SK-N-SH treated with all-trans-retinoic acid at 6 μM for 48 hours (cell line): Measurements from ENCODE around the gene KIF6.

ENCODE experiments used
- ATAC-seq: fragments of 200-7000 bp; cut with Tn5 transposase; 3 replicates; pipeline ENCODE4 v1.9.1; 2020; ENCODE audit warnings: mild to moderate bottlenecking, moderate library complexity
- ARNTL ChIP-seq: fragments of 450-650 bp; formaldehyde crosslinking; IDR thresholded peaks from 2 replicates; pipeline ENCODE4 v1.5.0; 2020; ENCODE audit warnings: low read depth, mild to moderate bottlenecking, moderate library complexity, borderline replicate concordance
- BACH2 ChIP-seq: fragments of 250-450 bp; sonication (Bioruptor Pico); IDR thresholded peaks from 2 replicates; pipeline ENCODE4 v1.9.0; 2021; ENCODE audit warnings: mild to moderate bottlenecking, borderline replicate concordance
- CSDC2 ChIP-seq: fragments of 250-450 bp; sonication (Bioruptor Pico); IDR thresholded peaks from 2 replicates; pipeline ENCODE4 v1.5.0; 2020; ENCODE audit warnings: mild to moderate bottlenecking, moderate library complexity
- GLIS3 ChIP-seq: fragments of 250-450 bp; sonication (Bioruptor Pico); IDR thresholded peaks from 2 replicates; pipeline ENCODE4 v1.5.0; 2020; ENCODE audit warnings: mild to moderate bottlenecking, moderate library complexity
- ISL1 ChIP-seq: fragments of 250-450 bp; sonication (Bioruptor Pico); IDR thresholded peaks from 2 replicates; pipeline ENCODE4 v2.1.2; 2022; ENCODE audit warnings: mild to moderate bottlenecking, moderate library complexity
- OSR1 ChIP-seq: fragments of 250-450 bp; sonication (Bioruptor Pico); IDR thresholded peaks from 2 replicates; pipeline ENCODE4 v1.8.0; 2022; ENCODE audit warnings: moderate library complexity, mild to moderate bottlenecking, inconsistent platforms
- SNAI2 ChIP-seq: fragments of 250-450 bp; sonication (Bioruptor Pico); IDR thresholded peaks from 2 replicates; pipeline ENCODE4 v1.5.0; 2020; ENCODE audit warnings: mild to moderate bottlenecking, moderate library complexity
- TCF4 ChIP-seq: fragments of 250-450 bp; sonication (Bioruptor Pico); IDR thresholded peaks from 2 replicates; pipeline ENCODE4 v1.8.0; 2021; ENCODE audit warnings: mild to moderate bottlenecking, moderate library complexity, borderline replicate concordance
- TOX ChIP-seq: fragments of 250-450 bp; sonication (Bioruptor Pico); IDR thresholded peaks from 2 replicates; pipeline ENCODE4 v1.8.0; 2021; ENCODE audit warnings: mild to moderate bottlenecking, moderate library complexity, borderline replicate concordance
- ZC3H10 ChIP-seq: fragments of 250-450 bp; sonication (Bioruptor Pico); IDR thresholded peaks from 2 replicates; pipeline ENCODE4 v1.5.1; 2021; ENCODE audit warnings: mild to moderate bottlenecking, moderate library complexity
- ZFP3 ChIP-seq: fragments of 250-450 bp; sonication (Bioruptor Pico); IDR thresholded peaks from 2 replicates; pipeline ENCODE4 v1.5.0; 2020; ENCODE audit warnings: mild to moderate bottlenecking, moderate library complexity
- ZFP30 ChIP-seq: fragments of 450-650 bp; formaldehyde crosslinking; IDR thresholded peaks from 2 replicates; pipeline ENCODE4 v1.5.0; 2022; ENCODE audit warnings: mild to moderate bottlenecking, moderate library complexity
- ZNF565 ChIP-seq: fragments of 450-650 bp; formaldehyde crosslinking; conservative IDR thresholded peaks from 2 replicates; pipeline ENCODE4 v1.5.0; 2020; ENCODE audit warnings: low read depth, mild to moderate bottlenecking, moderate library complexity
- ZNF70 ChIP-seq: fragments of 450-650 bp; formaldehyde crosslinking; IDR thresholded peaks from 2 replicates; pipeline ENCODE4 v1.5.0; 2020; ENCODE audit warnings: mild to moderate bottlenecking, moderate library complexity
- TF ChIP-seq, protein P1 (sequence below): fragments of 250-450 bp; sonication (Bioruptor Pico); IDR thresholded peaks from 2 replicates; pipeline ENCODE4 v1.8.0; 2020; ENCODE audit warnings: mild to moderate bottlenecking, moderate library complexity, borderline replicate concordance
- TF ChIP-seq, protein P2 (sequence below): fragments of 250-450 bp; sonication (Bioruptor Pico); IDR thresholded peaks from 2 replicates; pipeline ENCODE4 v1.8.0; 2021; ENCODE audit warnings: low read depth, mild to moderate bottlenecking, moderate library complexity, borderline replicate concordance
- TF ChIP-seq, protein P3 (sequence below): fragments of 250-450 bp; sonication (Bioruptor Pico); IDR thresholded peaks from 2 replicates; pipeline ENCODE4 v1.5.1; 2020; ENCODE audit warnings: low read depth, mild to moderate bottlenecking, moderate library complexity
- TF ChIP-seq, protein P4 (sequence below): fragments of 250-450 bp; sonication (Bioruptor Pico); IDR thresholded peaks from 2 replicates; pipeline ENCODE4 v1.5.1; 2021; ENCODE audit warnings: mild to moderate bottlenecking, moderate library complexity

The KIF6 gene

DNA sequence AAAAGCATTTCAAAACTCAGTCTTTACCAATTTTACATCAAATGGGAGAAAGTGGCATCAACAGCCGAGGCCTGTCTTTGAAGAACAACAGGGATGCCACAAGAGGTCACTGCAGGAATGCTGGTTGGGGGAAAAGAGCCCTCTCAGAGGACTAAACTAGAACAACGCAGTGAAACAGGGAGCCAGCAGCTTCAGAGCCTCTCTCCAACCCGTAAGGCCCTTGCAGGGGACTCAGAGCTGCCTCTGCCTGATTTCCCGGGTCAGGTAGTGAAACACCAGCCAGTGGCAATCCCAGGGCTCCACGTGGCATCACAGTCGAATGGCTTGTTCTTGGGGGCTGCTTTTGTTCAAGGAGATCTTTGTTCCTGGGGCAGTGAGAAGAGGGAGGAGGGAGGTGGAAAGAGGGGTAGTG lies 347.7 kb downstream of the KIF6 start:
- ATAC-seq: peak; percentile 49; the same call in 1 of the 3 replicates
- no peak for TF ChIP-seq SNAI2 (CRISPR knock-in tag)
- TF ChIP-seq ZFP3 (CRISPR knock-in tag): peak; percentile 63; the same call in 1 of the 2 replicates
- TF ChIP-seq, all 23 proteins: peak for 1

DNA sequence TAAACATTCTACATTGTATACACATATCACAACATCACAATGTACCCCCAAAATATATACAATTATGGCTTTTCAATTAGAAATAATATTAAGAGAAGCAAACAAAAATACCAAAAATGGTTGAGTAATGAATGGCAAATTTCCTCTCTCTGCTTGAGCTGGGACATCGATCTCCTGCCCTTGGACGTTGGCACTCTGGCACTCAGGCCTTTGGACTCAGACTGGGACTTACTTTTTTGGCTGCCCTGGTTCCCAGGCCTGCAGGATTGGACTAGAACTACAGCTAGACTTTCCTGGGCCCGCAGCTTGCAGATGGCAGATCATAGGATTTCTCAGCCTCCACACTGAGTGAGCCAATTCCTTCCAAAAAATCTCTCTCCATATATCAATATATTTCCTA lies 349.8 kb downstream of the KIF6 start:
- TF ChIP-seq ZFP30 (no peak), SNAI2 (CRISPR knock-in tag) (no peak), ARNTL (CRISPR knock-in tag) (no peak)
- no peak for ATAC-seq

DNA sequence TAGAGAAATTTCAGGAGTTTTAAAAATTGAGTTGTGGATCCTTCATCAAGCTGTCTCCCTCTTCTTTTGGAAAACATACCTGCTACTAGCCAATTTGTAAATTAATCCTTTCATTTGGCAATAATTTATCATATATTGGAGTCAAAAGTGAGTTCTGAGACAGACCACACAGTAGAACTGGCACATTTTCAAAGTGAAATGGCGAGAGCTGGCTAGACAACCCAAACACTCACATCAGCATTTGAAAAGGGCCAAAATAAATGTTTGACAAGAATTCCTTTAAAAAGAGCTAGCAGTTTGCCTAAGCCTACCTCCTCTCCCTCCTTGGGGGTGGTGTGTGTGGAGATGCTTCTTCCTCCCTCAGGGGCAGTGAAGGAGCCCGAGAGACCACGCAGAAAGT lies 354.8 kb downstream of the KIF6 start:
- ATAC-seq: no peak
- no peak for TF ChIP-seq GLIS3 (CRISPR knock-in tag)
- TF ChIP-seq SNAI2 (CRISPR knock-in tag): no peak
- TF ChIP-seq OSR1: no peak
- TF ChIP-seq, protein P1, sequence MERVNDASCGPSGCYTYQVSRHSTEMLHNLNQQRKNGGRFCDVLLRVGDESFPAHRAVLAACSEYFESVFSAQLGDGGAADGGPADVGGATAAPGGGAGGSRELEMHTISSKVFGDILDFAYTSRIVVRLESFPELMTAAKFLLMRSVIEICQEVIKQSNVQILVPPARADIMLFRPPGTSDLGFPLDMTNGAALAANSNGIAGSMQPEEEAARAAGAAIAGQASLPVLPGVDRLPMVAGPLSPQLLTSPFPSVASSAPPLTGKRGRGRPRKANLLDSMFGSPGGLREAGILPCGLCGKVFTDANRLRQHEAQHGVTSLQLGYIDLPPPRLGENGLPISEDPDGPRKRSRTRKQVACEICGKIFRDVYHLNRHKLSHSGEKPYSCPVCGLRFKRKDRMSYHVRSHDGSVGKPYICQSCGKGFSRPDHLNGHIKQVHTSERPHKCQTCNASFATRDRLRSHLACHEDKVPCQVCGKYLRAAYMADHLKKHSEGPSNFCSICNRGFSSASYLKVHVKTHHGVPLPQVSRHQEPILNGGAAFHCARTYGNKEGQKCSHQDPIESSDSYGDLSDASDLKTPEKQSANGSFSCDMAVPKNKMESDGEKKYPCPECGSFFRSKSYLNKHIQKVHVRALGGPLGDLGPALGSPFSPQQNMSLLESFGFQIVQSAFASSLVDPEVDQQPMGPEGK (CRISPR knock-in tag): no peak
- no peak for TF ChIP-seq ZNF70 (CRISPR knock-in tag)
- TF ChIP-seq, protein P2, sequence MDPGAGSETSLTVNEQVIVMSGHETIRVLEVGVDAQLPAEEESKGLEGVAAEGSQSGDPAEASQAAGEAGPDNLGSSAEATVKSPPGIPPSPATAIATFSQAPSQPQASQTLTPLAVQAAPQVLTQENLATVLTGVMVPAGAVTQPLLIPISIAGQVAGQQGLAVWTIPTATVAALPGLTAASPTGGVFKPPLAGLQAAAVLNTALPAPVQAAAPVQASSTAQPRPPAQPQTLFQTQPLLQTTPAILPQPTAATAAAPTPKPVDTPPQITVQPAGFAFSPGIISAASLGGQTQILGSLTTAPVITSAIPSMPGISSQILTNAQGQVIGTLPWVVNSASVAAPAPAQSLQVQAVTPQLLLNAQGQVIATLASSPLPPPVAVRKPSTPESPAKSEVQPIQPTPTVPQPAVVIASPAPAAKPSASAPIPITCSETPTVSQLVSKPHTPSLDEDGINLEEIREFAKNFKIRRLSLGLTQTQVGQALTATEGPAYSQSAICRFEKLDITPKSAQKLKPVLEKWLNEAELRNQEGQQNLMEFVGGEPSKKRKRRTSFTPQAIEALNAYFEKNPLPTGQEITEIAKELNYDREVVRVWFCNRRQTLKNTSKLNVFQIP (CRISPR knock-in tag): no peak
- no peak for TF ChIP-seq CSDC2
- TF ChIP-seq TCF4 (CRISPR knock-in tag): no peak
- TF ChIP-seq BACH2: no peak

DNA sequence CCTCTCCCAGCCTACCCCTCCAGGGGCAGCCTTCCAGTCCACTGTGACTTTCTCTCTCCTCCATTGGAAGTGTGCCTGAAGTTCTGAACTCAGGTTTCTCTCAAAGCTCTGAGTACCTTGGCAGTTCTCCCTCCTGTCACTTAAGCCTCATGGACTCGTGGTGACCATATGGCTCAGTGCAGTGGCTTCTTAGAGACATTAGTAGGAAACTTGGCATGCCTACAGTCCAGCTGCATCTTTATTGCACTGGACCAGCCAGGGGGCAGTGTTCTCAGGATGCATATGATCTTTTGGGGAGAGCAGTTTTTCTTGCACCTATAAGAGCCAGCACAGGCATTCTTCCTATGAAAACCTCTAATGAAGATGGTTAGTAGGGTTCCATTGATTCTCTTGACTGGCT lies 355.2 kb downstream of the KIF6 start:
- no peak for TF ChIP-seq ZFP3 (CRISPR knock-in tag)
- TF ChIP-seq, protein P3, sequence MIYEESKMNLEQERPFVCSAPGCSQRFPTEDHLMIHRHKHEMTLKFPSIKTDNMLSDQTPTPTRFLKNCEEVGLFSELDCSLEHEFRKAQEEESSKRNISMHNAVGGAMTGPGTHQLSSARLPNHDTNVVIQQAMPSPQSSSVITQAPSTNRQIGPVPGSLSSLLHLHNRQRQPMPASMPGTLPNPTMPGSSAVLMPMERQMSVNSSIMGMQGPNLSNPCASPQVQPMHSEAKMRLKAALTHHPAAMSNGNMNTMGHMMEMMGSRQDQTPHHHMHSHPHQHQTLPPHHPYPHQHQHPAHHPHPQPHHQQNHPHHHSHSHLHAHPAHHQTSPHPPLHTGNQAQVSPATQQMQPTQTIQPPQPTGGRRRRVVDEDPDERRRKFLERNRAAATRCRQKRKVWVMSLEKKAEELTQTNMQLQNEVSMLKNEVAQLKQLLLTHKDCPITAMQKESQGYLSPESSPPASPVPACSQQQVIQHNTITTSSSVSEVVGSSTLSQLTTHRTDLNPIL (CRISPR knock-in tag): no peak
- no peak for TF ChIP-seq ARNTL (CRISPR knock-in tag)
- TF ChIP-seq, protein P1 (CRISPR knock-in tag): no peak
- TF ChIP-seq ZC3H10: no peak
- TF ChIP-seq ISL1: no peak
- TF ChIP-seq BACH2: no peak
- no peak for TF ChIP-seq OSR1
- no peak for TF ChIP-seq TOX (CRISPR knock-in tag)
- TF ChIP-seq ZNF565: no peak
- no peak for ATAC-seq

DNA sequence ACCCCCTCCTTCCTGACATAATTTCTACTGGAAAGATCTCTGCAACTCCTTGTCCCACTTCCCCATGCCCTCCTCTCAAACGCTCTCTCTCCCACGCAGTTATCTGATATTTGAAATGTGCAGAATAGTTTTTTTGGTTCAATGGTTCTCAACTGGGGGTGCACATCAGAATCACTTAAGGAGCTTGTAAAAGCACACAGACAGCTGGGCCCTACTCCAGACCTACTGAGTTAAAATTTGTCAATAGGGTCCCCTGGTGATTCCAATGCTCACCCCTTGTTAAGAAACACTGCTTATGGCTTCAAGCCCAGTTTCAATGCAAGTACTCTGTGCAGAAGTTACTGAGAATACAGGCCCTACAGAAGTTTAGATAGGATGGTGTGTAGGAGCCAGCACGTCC lies 357.5 kb downstream of the KIF6 start:
- TF ChIP-seq, protein P4, sequence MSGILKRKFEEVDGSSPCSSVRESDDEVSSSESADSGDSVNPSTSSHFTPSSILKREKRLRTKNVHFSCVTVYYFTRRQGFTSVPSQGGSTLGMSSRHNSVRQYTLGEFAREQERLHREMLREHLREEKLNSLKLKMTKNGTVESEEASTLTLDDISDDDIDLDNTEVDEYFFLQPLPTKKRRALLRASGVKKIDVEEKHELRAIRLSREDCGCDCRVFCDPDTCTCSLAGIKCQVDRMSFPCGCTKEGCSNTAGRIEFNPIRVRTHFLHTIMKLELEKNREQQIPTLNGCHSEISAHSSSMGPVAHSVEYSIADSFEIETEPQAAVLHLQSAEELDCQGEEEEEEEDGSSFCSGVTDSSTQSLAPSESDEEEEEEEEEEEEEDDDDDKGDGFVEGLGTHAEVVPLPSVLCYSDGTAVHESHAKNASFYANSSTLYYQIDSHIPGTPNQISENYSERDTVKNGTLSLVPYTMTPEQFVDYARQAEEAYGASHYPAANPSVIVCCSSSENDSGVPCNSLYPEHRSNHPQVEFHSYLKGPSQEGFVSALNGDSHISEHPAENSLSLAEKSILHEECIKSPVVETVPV (CRISPR knock-in tag): no peak
- no peak for TF ChIP-seq ZC3H10
- TF ChIP-seq, protein P2 (CRISPR knock-in tag): no peak
- no peak for TF ChIP-seq ISL1
- no peak for TF ChIP-seq ARNTL (CRISPR knock-in tag)
- TF ChIP-seq OSR1: no peak
- ATAC-seq: no peak
